MCF 10A (cell line): Measurements from ENCODE around the gene MAMSTR. TPM values are rescaled to one million over a fixed set of nuclear protein-coding genes. Genes with fewer than 3 reads are reported as not detected.
A peak's percentile ranks its signal among the peaks of the same experiment; 100 is the strongest.

Experiments used
- BruUV-seq: library from RNA; stranded (reverse); fragments of 400-500 nt; replicated peaks from 2 replicates; lab custom pipeline; 2021; lab: Mats Ljungman, UMichigan
- CTCF ChIA-PET: fragments of 300-600 bp; sonication (Branson Sonifier 250); formaldehyde crosslinking; extraction: SDS; loops from one replicate; lab custom pipeline; 2021; ENCODE audit warnings: antibody characterized with exemption, inconsistent platforms; lab: Yijun Ruan, JAX
- POLR2A ChIA-PET: fragments of 300-600, 350-650 bp; sonication (Branson Sonifier 250); formaldehyde crosslinking; extraction: SDS; loops from one replicate; lab custom pipeline; 2020; ENCODE audit warnings: antibody characterized with exemption, inconsistent platforms; lab: Yijun Ruan, JAX
- DNase-seq: peaks from one replicate; pipeline ENCODE4 v3.0.0-alpha.2; 2018; ENCODE audit not compliant: unreplicated experiment
- H3K27ac Mint-ChIP-seq: one replicate; pipeline ENCODE4 v1.8.0; 2022; ENCODE audit warnings: mild to moderate bottlenecking, low read depth, mixed read lengths; ENCODE audit not compliant: unreplicated experiment
- H3K27me3 Mint-ChIP-seq: one replicate; pipeline ENCODE4 v1.8.0; 2022; ENCODE audit warnings: mixed read lengths; ENCODE audit not compliant: insufficient read depth, unreplicated experiment
- H3K36me3 Mint-ChIP-seq: one replicate; pipeline ENCODE4 v1.8.0; 2022; ENCODE audit warnings: mild to moderate bottlenecking, moderate library complexity, mixed read lengths; ENCODE audit not compliant: insufficient read depth, unreplicated experiment
- H3K4me1 Mint-ChIP-seq: one replicate; pipeline ENCODE4 v1.8.0; 2022; ENCODE audit warnings: mixed read lengths; ENCODE audit not compliant: insufficient read depth, unreplicated experiment
- H3K4me3 Mint-ChIP-seq: one replicate; pipeline ENCODE4 v1.8.0; 2022; ENCODE audit warnings: mild to moderate bottlenecking, moderate library complexity, mixed read lengths; ENCODE audit not compliant: unreplicated experiment
- H3K9me3 Mint-ChIP-seq: one replicate; pipeline ENCODE4 v1.8.0; 2022; ENCODE audit warnings: mixed read lengths; ENCODE audit not compliant: unreplicated experiment
- intact Hi-C: fragments of 100-400 bp; cut with micrococcal nuclease; formaldehyde crosslinking; loops from 2 replicates; pipeline ENCODE4 v1.14.1; 2022
- total RNA-seq: library from RNA; stranded (reverse); gene quantifications from 2 replicates; pipeline ENCODE4 v1.2.3, GENCODE V29; 2022
- TF ChIP-seq, protein P1 (sequence below): fragments of 200-600 bp; IDR thresholded peaks from one replicate; pipeline ENCODE4 v1.8.0; 2022; ENCODE audit warnings: antibody characterized with exemption, mild to moderate bottlenecking; ENCODE audit not compliant: unreplicated experiment

Gene MAMSTR
- total RNA-seq, 1 experiment from 2014 or later: 0.65 TPM

- Mint-ChIP-seq H3K9me3 (peaks cover 8% of the 10 kb centered on the region), H3K27ac (peak overlapping the region; percentile 94), H3K27me3 (no peaks in the 10 kb centered on the region), H3K4me1 (peaks cover 13% of the 10 kb centered on the region), H3K36me3 (no peaks in the 10 kb centered on the region), H3K4me3 (no peak overlapping the region)
- ChIA-PET CTCF (interaction anchor here (0.7 to 2.4 kb wide), 6 partner anchors 14 to 107 kb away, joined by 4 to 8 read pairs (median 6); partner anchors contain the start of gene CA11), POLR2A (interaction anchor here (0.6 to 2.2 kb wide), 5 partner anchors 9 to 968 kb away, joined by 3 to 9 read pairs (median 4); partner anchors contain the start of gene CA11)
- TSS peak; percentile 91 for BruUV-seq
- peak; percentile 88 for DNase-seq
- intact Hi-C loops: no loop called here
- TF ChIP-seq, protein P1, sequence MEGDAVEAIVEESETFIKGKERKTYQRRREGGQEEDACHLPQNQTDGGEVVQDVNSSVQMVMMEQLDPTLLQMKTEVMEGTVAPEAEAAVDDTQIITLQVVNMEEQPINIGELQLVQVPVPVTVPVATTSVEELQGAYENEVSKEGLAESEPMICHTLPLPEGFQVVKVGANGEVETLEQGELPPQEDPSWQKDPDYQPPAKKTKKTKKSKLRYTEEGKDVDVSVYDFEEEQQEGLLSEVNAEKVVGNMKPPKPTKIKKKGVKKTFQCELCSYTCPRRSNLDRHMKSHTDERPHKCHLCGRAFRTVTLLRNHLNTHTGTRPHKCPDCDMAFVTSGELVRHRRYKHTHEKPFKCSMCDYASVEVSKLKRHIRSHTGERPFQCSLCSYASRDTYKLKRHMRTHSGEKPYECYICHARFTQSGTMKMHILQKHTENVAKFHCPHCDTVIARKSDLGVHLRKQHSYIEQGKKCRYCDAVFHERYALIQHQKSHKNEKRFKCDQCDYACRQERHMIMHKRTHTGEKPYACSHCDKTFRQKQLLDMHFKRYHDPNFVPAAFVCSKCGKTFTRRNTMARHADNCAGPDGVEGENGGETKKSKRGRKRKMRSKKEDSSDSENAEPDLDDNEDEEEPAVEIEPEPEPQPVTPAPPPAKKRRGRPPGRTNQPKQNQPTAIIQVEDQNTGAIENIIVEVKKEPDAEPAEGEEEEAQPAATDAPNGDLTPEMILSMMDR: no peak
Observed at GRCh38 chr19:48724796-48725753, 5.5 kb upstream of the MAMSTR start.

GRCh38 chr19:48722196-48722708 lies 2.7 kb upstream of the MAMSTR start:
- Mint-ChIP-seq H3K27me3 (no peaks in the 10 kb centered on the region), H3K36me3 (no peaks in the 10 kb centered on the region), H3K4me3 (no peak overlapping the region), H3K4me1 (peaks cover 13% of the 10 kb centered on the region), H3K9me3 (peaks cover 8% of the 10 kb centered on the region), H3K27ac (no peak overlapping the region)
- BruUV-seq: no TSS peak
- intact Hi-C loops: no loop called here
- TF ChIP-seq, protein P1: no peak
- ChIA-PET CTCF (no interaction called here), POLR2A (no interaction called here)
- DNase-seq: no peak

GRCh38 chr19:48720613-48721296 lies 1.2 kb upstream of the MAMSTR start:
- intact Hi-C loops: no loop called here
- H3K4me3 Mint-ChIP-seq: peak overlapping the region; percentile 87
- H3K27me3 Mint-ChIP-seq: no peaks in the 10 kb centered on the region
- peaks cover 13% of the 10 kb centered on the region for H3K4me1 Mint-ChIP-seq
- peaks cover 8% of the 10 kb centered on the region for H3K9me3 Mint-ChIP-seq
- DNase-seq: peak; percentile 100
- TF ChIP-seq, protein P1: no peak
- H3K27ac Mint-ChIP-seq: peak overlapping the region; percentile 30
- no peaks in the 10 kb centered on the region for H3K36me3 Mint-ChIP-seq
- BruUV-seq: no TSS peak
- CTCF ChIA-PET: interaction anchor here (0.6 to 0.9 kb wide), 5 partner anchors 33 to 457 kb away, joined by 3 to 5 read pairs (median 4); no protein-coding TSS in a partner anchor
- POLR2A ChIA-PET: interaction anchor here (0.6 to 1.2 kb wide), 9 partner anchors 8 to 1446 kb away, joined by 3 to 8 read pairs (median 3); partner anchors contain the start of genes CA11, FUT1, PPP1R15A and RPL18
